IMR-90 (cell line): ENCODE results near the gene ARMC9. TPM values are rescaled to one million over a fixed set of nuclear protein-coding genes. Genes with fewer than 3 reads are reported as not detected.

Experiments used
- ATAC-seq: fragments of 200-7000 bp; cut with Tn5 transposase; 2 replicates; pipeline ENCODE4 v1.9.1; 2020; ENCODE audit warnings: low read depth, mild to moderate bottlenecking, moderate library complexity
- BruUV-seq: library from RNA; stranded (reverse); fragments of 400-500 nt; replicated peaks from 2 replicates; lab custom pipeline; 2021; lab: Mats Ljungman, UMichigan
- CTCF ChIA-PET: fragments of 300-600 bp; formaldehyde crosslinking; extraction: SDS; loops from one replicate; lab custom pipeline; 2021; ENCODE audit warnings: antibody characterized with exemption; lab: Yijun Ruan, JAX
- POLR2A ChIA-PET: fragments of 300-600 bp; sonication (Branson Sonifier 250); formaldehyde crosslinking; loops from one replicate; lab custom pipeline; 2022; ENCODE audit warnings: antibody characterized with exemption; ENCODE audit not compliant: unreplicated experiment; lab: Charles Lee
- DNase-seq: peaks from one replicate; pipeline ENCODE4 v3.0.0; 2013
- H2AFZ ChIP-seq: replicated peaks from 2 replicates; pipeline ENCODE3; 2013; ENCODE audit warnings: low read length, mild to moderate bottlenecking; ENCODE audit not compliant: poor library complexity
- H2AK5ac ChIP-seq: 2 replicates; pipeline ENCODE4 v1.6.1; 2013; ENCODE audit warnings: low read depth, low read length, inconsistent platforms
- H2AK9ac ChIP-seq: replicated peaks from 2 replicates; pipeline ENCODE3; 2013; ENCODE audit warnings: mild to moderate bottlenecking, low read depth, low read length, moderate library complexity; ENCODE audit not compliant: poor library complexity
- H2BK120ac ChIP-seq: 2 replicates; pipeline ENCODE4 v1.6.1; 2013; ENCODE audit warnings: low read depth, low read length, inconsistent platforms
- H2BK15ac ChIP-seq: 3 replicates; pipeline ENCODE4 v1.6.1; 2013; ENCODE audit warnings: low read depth, low read length, inconsistent platforms
- H2BK20ac ChIP-seq: 2 replicates; pipeline ENCODE4 v1.6.1; 2013; ENCODE audit warnings: low read depth, mild to moderate bottlenecking, inconsistent platforms, low read length, moderate library complexity
- H2BK5ac ChIP-seq: 2 replicates; pipeline ENCODE4 v1.6.1; 2013; ENCODE audit warnings: mild to moderate bottlenecking, low read depth, low read length, inconsistent platforms; ENCODE audit not compliant: poor library complexity, severe bottlenecking
- H3K14ac ChIP-seq: replicated peaks from 2 replicates; pipeline ENCODE4 v1.6.1; 2013; ENCODE audit warnings: low read depth, low read length, inconsistent platforms
- H3K18ac ChIP-seq: 2 replicates; pipeline ENCODE4 v1.6.1; 2013; ENCODE audit warnings: low read depth, low read length, control low read depth
- H3K23ac ChIP-seq: 2 replicates; pipeline ENCODE4 v1.6.1; 2013; ENCODE audit warnings: low read depth, low read length, inconsistent platforms
- H3K27ac ChIP-seq: 2 replicates; pipeline ENCODE4 v1.5.1; 2013; ENCODE audit warnings: mild to moderate bottlenecking, control low read depth, low read length; ENCODE audit not compliant: insufficient read depth
- H3K27me3 ChIP-seq: 2 replicates; pipeline ENCODE4 v1.6.1; 2013; ENCODE audit warnings: low read length; ENCODE audit not compliant: control insufficient read depth, insufficient read depth
- H3K36me3 ChIP-seq: 2 replicates; pipeline ENCODE4 v1.6.1; 2013; ENCODE audit warnings: low read length, mixed read lengths; ENCODE audit not compliant: control insufficient read depth, insufficient read depth
- H3K4ac ChIP-seq: 2 replicates; pipeline ENCODE4 v1.6.1; 2013; ENCODE audit warnings: low read depth, low read length, inconsistent platforms
- H3K4me1 ChIP-seq: 2 replicates; pipeline ENCODE4 v1.6.1; 2013; ENCODE audit warnings: low read length, mixed read lengths; ENCODE audit not compliant: control insufficient read depth, insufficient read depth
- H3K4me2 ChIP-seq: 2 replicates; pipeline ENCODE4 v1.6.1; 2013; ENCODE audit warnings: low read depth, mild to moderate bottlenecking, control low read depth, low read length, moderate library complexity
- H3K4me3 ChIP-seq: 2 replicates; pipeline ENCODE4 v1.5.1; 2013; ENCODE audit warnings: low read depth, mild to moderate bottlenecking, control low read depth, low read length, moderate library complexity; ENCODE audit not compliant: insufficient read depth
- H3K56ac ChIP-seq: 2 replicates; pipeline ENCODE4 v1.6.1; 2013; ENCODE audit warnings: low read length, inconsistent platforms; ENCODE audit not compliant: insufficient read depth; ENCODE audit errors: extremely low read depth
- H3K79me1 ChIP-seq, 2 experiments: 2 replicates each; pipeline ENCODE4 v1.6.1; 2013; ENCODE audit warnings: low read length in 2 of 2, inconsistent platforms in 1 of 2, low read depth in 1 of 2
- H3K9ac ChIP-seq: 2 replicates; pipeline ENCODE4 v1.6.1; 2013; ENCODE audit warnings: low read depth, low read length, control low read depth
- H3K9me1 ChIP-seq: 2 replicates; pipeline ENCODE4 v1.6.1; 2013; ENCODE audit warnings: low read length, inconsistent platforms; ENCODE audit not compliant: insufficient read depth
- H3K9me3 ChIP-seq: 2 replicates; pipeline ENCODE4 v1.6.1; 2013; ENCODE audit warnings: low read length; ENCODE audit not compliant: control insufficient read depth, insufficient read depth
- H4K20me1 ChIP-seq: 2 replicates; pipeline ENCODE4 v1.6.1; 2013; ENCODE audit warnings: low read length, inconsistent platforms; ENCODE audit not compliant: insufficient read depth
- H4K5ac ChIP-seq: 2 replicates; pipeline ENCODE4 v1.6.1; 2013; ENCODE audit warnings: mild to moderate bottlenecking, low read depth, low read length, control low read depth
- H4K8ac ChIP-seq, 2 experiments: 2 replicates each; pipeline ENCODE4 v1.6.1; 2013; ENCODE audit warnings: low read depth in 2 of 2, low read length in 2 of 2, control low read depth in 1 of 2, inconsistent platforms in 1 of 2
- H4K91ac ChIP-seq: 2 replicates; pipeline ENCODE4 v1.6.1; 2013; ENCODE audit warnings: low read depth, low read length, inconsistent platforms; ENCODE audit not compliant: insufficient read depth
- CHD1 ChIP-seq: IDR thresholded peaks from 2 replicates; pipeline ENCODE4 v1.6.1; 2012; ENCODE audit warnings: low read depth, low read length, improper control_type of control experiment
- FOS ChIP-seq: fragments of 150-350 bp; IDR thresholded peaks from 2 replicates; pipeline ENCODE4 v1.6.1; 2016; ENCODE audit warnings: low read depth, low read length
- MAFK ChIP-seq: IDR thresholded peaks from 2 replicates; pipeline ENCODE4 v1.6.1; 2012; ENCODE audit warnings: low read depth, low read length, improper control_type of control experiment
- MXI1 ChIP-seq: IDR thresholded peaks from 2 replicates; pipeline ENCODE4 v1.6.1; 2012; ENCODE audit warnings: low read depth, mild to moderate bottlenecking, low read length, moderate library complexity, borderline replicate concordance
- POLR2A ChIP-seq: IDR thresholded peaks from 2 replicates; pipeline ENCODE4 v1.6.1; 2012; ENCODE audit warnings: mild to moderate bottlenecking, low read depth, low read length
- RAD21 ChIP-seq: IDR thresholded peaks from 2 replicates; pipeline ENCODE4 v1.6.1; 2012; ENCODE audit warnings: low read length, improper control_type of control experiment
- RCOR1 ChIP-seq: IDR thresholded peaks from 2 replicates; pipeline ENCODE4 v1.6.1; 2012; ENCODE audit warnings: mild to moderate bottlenecking, low read length, improper control_type of control experiment; ENCODE audit not compliant: insufficient replicate concordance
- SMC3 ChIP-seq: fragments of 150-350 bp; IDR thresholded peaks from 2 replicates; pipeline ENCODE4 v1.6.1; 2016; ENCODE audit warnings: low read depth, mild to moderate bottlenecking, antibody characterized with exemption, low read length, moderate library complexity
- WGBS, 2 experiments: methylation state at CpG; one replicate each; pipeline versions ENCODE4 v1.1.5 to v1.1.7; 2013; ENCODE audit warnings: missing lambda C conversion rate in 2 of 2; ENCODE audit not compliant: insufficient read length in 1 of 2; ENCODE audit errors: extremely low coverage in 2 of 2; 5-methylcytosine and 5-hydroxymethylcytosine counted together
- dilution Hi-C: fragments of 300-500 bp; cut with HindIII; formaldehyde crosslinking; loops from one replicate; pipeline ENCODE4 v1.14.3; 2018; ENCODE audit warnings: low sequenced_read_pairs; ENCODE audit not compliant: unreplicated experiment
- in situ Hi-C: fragments of 300-500 bp; cut with MboI; formaldehyde crosslinking; loops from 3 replicates; pipeline ENCODE4 v1.14.3; 2019; ENCODE audit warnings: low sequenced_read_pairs, inconsistent platforms, mixed read lengths
- intact Hi-C: fragments of 100-400 bp; cut with micrococcal nuclease; formaldehyde crosslinking; loops from 2 replicates; pipeline ENCODE4 v1.10.0; 2022
- polyA plus RNA-seq, 3 experiments: library from polyadenylated mRNA; depleted of rRNA; stranded (reverse); fragments of >200 nt; gene quantifications; 2 replicates each; pipeline ENCODE4 v1.2.3, GENCODE V29; 2012; ENCODE audit warnings: low replicate concordance in 1 of 3
- total RNA-seq: library from RNA; depleted of rRNA; stranded (reverse); fragments of >200 nt; gene quantifications from 2 replicates; pipeline ENCODE4 v1.2.3, GENCODE V29; 2012
- TF ChIP-seq, protein P1 (sequence below): conservative IDR thresholded peaks from 2 replicates; pipeline ENCODE4 v1.5.1; 2012; ENCODE audit warnings: mild to moderate bottlenecking, low read depth, low read length, improper control_type of control experiment
- TF ChIP-seq, protein P2 (sequence below): fragments of 150-350 bp; IDR thresholded peaks from 2 replicates; pipeline ENCODE4 v1.6.1; 2017; ENCODE audit warnings: mild to moderate bottlenecking, antibody characterized with exemption, low read length, low read depth

Gene ARMC9
- total and polyA plus RNA-seq, 2 of the 4 experiments (the other 2 are of a cell fraction) = 36.0 to 46.6 TPM

DNA sequence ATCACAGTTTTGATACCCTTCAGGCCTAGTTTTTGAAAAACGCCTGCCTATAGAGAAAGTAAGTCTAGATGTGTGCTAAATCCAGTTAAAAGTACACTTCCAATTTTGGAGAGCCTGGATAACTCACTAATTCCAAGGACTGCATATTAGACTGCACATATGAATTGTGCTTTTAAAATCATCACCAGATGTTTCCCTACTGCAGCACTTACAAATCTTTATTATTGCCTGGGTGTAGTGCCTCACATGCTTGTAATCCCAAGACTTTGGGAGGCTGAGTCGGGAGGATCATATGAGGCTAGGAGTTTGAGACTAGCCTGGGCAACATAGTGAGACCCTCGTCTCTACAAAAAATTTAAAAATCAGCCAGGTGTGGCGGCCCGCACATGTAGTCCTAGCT, 37.7 kb upstream of the ARMC9 start:
- Histone ChIP-seq H3K56ac (peak overlapping the region; percentile 99), H2AK9ac (peak overlapping the region; percentile 62), H3K23ac (peak overlapping the region; percentile 100), H2BK120ac (peak overlapping the region; percentile 100), H3K9ac (peak overlapping the region; percentile 92; the same call in 1 of the 2 replicates), H2AK5ac (peak overlapping the region; percentile 100), H3K9me1 (peaks cover 6% of the 10 kb centered on the region), H3K18ac (peak overlapping the region; percentile 99), H3K9me3 (no peaks in the 10 kb centered on the region), H2BK15ac (peak overlapping the region; percentile 99; the same call in 2 of the 3 replicates), H2AFZ (no peak overlapping the region), H2BK5ac (peak overlapping the region; percentile 100), H3K14ac (peak overlapping the region; percentile 100), H2BK20ac (peak overlapping the region; percentile 100), H3K27ac (peak overlapping the region; percentile 88), H3K4ac (peak overlapping the region; percentile 100), H3K36me3 (peaks cover under 1% of the 10 kb centered on the region; the same call in 1 of the 2 replicates), H3K4me2 (no peak overlapping the region), H4K91ac (peak overlapping the region; percentile 100), H4K20me1 (no peaks in the 10 kb centered on the region), H3K27me3 (no peaks in the 10 kb centered on the region), H3K79me1 (peaks cover 11 to 44% of the 10 kb centered on the region in 2 experiments), H4K5ac (peak overlapping the region; percentile 40), H3K4me3 (no peak overlapping the region), H4K8ac (peak overlapping the region; percentile 82 to 100; a peak in 3 of 4 replicates), H3K4me1 (peaks cover 23% of the 10 kb centered on the region)
- 100% methylated on average over 2 of the region's 5 CpGs; no CpG with 5 or more reads in 1 of the 2 experiments for WGBS, 2 experiments
- POLR2A ChIA-PET = interaction anchor here (0.6 kb wide), 1 partner anchor 363 kb away, joined by 3 read pairs; no protein-coding TSS in a partner anchor
- in situ Hi-C loops = no loop called here
- ATAC-seq (no peak), DNase-seq (no peak)
- intact Hi-C loops = loop anchor here (5.0 kb wide), 1 partner anchor 48 kb away; no protein-coding TSS in a partner anchor
- CTCF ChIA-PET = interaction anchor here (0.7 kb wide), 1 partner anchor 14 kb away, joined by 3 read pairs; no protein-coding TSS in a partner anchor
- TF ChIP-seq, protein P1, sequence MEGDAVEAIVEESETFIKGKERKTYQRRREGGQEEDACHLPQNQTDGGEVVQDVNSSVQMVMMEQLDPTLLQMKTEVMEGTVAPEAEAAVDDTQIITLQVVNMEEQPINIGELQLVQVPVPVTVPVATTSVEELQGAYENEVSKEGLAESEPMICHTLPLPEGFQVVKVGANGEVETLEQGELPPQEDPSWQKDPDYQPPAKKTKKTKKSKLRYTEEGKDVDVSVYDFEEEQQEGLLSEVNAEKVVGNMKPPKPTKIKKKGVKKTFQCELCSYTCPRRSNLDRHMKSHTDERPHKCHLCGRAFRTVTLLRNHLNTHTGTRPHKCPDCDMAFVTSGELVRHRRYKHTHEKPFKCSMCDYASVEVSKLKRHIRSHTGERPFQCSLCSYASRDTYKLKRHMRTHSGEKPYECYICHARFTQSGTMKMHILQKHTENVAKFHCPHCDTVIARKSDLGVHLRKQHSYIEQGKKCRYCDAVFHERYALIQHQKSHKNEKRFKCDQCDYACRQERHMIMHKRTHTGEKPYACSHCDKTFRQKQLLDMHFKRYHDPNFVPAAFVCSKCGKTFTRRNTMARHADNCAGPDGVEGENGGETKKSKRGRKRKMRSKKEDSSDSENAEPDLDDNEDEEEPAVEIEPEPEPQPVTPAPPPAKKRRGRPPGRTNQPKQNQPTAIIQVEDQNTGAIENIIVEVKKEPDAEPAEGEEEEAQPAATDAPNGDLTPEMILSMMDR = no peak
- TF ChIP-seq MXI1 (no peak), POLR2A (no peak), RAD21 (no peak), CHD1 (no peak), RCOR1 (no peak), SMC3 (no peak), MAFK (no peak), FOS (no peak)
- TF ChIP-seq, protein P2, sequence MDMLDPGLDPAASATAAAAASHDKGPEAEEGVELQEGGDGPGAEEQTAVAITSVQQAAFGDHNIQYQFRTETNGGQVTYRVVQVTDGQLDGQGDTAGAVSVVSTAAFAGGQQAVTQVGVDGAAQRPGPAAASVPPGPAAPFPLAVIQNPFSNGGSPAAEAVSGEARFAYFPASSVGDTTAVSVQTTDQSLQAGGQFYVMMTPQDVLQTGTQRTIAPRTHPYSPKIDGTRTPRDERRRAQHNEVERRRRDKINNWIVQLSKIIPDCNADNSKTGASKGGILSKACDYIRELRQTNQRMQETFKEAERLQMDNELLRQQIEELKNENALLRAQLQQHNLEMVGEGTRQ = no peak
- BruUV-seq = no TSS peak
- dilution Hi-C loops = no loop called here
